Stimulated activated CD8-positive, alpha-beta memory T cell treated with anti-CD3 and anti-CD28 coated beads, Interleukin-4, amount 100 ng/mL, for 1 hour (primary cell): ENCODE measurements around the gene CDH22.

ENCODE experiments used
- DNase-seq, 2 donors: peaks; one replicate each; pipeline ENCODE4 v3.0.0-alpha.2; 2020; ENCODE audit warnings: low read depth in 2 of 2, low spot score in 1 of 2

CDH22 gene

GRCh38 chr20:46323557-46323956, 15.3 kb upstream of the CDH22 start:
- DNase-seq, result no peak

- no peak for DNase-seq
Measured at GRCh38 chr20:46322641-46323040, 14.3 kb upstream of the CDH22 start.

GRCh38 chr20:46317685-46318177, 9.4 kb upstream of the CDH22 start:
- no peak for DNase-seq

DNA sequence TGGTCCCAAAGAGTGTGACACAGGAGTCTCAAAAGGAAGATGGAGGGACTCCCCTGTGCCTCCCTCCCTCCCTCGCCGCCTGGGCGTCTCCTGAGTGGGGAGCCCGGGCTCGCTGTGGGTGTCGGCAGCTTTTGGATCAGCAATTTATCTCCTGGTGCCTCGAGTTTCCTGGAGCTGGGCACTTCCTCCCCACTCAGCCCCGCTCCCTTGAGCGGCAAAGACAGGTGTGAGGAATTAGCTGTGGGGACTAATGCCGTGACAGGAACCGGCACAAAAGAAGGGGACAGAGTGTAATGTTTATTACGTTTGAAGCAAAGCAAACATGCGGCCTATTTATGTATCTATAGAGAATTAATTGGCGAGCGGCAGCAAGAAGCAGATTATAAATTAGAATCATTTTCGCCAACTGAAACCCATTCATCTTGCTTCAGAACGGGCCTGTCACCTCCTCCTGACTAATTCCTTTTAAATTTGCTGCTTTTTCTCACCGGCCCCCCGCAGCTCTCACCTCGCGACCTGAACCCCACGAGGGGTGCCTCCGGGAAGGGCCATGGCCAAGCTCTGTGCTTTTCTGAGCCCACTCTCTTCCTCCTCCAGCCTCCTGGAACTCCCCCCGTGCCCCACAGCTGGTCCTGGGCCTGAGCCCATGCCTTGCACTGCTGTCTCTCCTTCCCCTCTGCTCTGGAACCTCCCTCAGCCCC, 8.8 kb upstream of the CDH22 start:
- DNase-seq, result no peak

GRCh38 chr20:46315311-46315710, 7.0 kb upstream of the CDH22 start:
- DNase-seq, result no peak

DNA sequence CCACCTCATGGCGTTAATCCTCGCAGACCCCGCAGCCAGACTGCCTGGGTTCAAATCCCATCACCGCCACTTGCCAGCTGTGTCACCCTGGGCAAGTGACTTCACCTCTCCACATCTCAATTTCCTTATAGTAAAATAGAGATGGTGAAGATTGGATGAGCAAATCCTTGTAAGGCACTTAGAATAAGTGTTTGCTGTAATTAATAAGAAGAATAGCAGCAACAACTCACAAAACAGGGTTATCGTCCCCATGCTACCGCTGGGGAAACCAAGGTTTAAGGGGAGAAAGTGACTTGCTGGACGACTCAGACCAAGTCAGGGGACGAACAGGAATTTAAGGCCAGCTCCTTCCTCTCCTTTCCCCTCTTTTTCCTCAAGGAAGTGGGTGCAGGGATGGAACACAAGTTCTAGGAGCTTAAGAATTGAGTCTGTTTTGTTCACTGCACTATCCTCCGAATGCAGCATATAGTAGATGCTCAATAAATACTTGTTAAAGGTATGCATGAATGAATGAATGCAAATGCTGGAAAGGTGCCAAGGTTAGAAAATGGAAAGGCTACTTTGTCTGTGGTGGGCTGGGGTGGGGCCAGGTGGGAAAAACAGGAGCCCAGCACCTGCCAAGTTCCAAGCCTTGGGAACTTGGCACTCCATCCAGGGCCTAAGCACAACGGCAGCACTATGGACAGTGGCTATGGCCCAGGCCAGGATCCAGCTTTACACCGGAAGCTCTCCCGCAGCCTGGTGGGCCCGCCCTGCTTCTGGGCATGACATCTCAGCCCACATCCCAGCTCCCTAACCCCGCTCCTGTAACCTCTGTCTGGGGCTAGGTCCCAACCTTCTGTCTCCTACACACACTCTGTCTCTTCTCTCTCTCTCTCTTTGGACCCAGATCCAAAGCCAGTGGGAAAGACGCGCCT, 4.9 kb upstream of the CDH22 start:
- no peak for DNase-seq

- no peak for DNase-seq
Measured at GRCh38 chr20:46312075-46312944, 4.0 kb upstream of the CDH22 start.

GRCh38 chr20:46311719-46312074, 3.4 kb upstream of the CDH22 start:
- no peak for DNase-seq

DNA sequence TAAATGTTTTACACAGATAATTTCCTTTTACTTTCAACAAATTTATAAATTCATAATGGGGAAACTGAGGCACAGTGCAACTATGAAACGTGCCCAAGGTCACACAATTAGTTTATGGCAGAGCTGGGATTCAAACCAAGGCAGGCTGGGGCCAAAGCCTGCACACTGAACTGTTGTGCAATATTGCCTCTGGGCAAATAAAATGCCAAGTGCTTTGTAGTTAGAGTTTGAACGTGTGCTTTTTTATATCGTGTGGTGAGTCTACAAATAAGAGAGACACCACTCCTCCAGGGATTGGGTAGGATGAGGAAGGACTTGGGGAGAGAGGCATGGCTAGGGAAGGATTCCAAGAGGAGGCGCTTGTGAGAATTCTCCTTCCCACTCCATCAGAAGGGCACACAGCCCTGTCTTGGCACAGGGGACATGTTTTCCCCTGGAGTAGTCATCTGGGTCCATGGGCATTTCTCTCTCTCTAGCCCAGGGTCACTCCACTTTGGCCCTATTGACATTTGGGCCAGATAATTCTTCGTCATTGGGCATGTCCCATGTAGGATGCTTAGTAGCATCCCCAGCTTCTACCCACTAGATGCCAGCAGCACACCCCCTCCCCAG, 2.8 kb upstream of the CDH22 start:
- no peak for DNase-seq

GRCh38 chr20:46309945-46310344, 1.6 kb upstream of the CDH22 start:
- no peak for DNase-seq

GRCh38 chr20:46307999-46308257, 370 bp downstream of the CDH22 start:
- DNase-seq, result no peak

GRCh38 chr20:46307139-46307998, 929 bp downstream of the CDH22 start:
- DNase-seq, result peak; percentile 41 to 54

DNA sequence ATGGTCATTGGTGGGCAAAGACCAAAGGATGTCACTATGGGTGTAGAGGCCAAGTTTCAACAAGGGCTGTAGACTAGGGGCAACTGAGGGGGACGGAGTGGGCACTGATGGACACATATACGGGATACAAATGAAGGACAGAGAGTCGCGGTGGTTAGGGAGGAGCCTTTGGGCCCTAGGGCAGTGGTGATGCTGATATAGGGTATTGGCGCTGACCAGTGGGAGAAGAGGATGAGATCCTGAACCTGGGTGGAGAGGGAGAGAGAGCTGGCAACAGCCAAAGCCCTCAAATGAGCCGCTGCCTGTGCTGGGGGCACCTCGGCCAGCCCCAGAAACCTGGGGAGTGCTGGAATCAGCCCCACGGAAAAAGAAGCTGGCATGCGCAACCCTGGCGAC, 1.6 kb downstream of the CDH22 start:
- no peak for DNase-seq

- no peak for DNase-seq
Measured at GRCh38 chr20:46305973-46306360, 2.3 kb downstream of the CDH22 start.

GRCh38 chr20:46305331-46305972, 2.8 kb downstream of the CDH22 start:
- DNase-seq, result no peak

DNA sequence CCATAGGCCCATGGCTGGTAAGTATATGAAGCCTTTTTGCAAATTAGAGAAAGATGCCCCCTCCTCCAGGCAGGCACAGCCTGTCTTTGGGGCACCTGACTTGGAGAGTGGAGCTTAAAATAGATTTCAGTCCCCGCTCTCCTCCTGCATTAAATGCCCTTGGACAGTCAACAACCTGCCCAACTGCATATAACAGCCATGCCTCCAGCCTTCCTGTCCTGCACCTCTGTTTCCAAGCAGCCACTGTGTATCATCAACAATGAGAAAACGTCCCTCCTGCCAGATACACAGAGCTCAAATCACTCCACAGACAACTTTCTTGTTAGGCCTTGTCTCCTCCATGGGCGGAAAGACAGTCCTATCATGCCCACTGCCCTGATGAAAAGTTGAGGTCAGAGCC, 3.4 kb downstream of the CDH22 start:
- no peak for DNase-seq

DNA sequence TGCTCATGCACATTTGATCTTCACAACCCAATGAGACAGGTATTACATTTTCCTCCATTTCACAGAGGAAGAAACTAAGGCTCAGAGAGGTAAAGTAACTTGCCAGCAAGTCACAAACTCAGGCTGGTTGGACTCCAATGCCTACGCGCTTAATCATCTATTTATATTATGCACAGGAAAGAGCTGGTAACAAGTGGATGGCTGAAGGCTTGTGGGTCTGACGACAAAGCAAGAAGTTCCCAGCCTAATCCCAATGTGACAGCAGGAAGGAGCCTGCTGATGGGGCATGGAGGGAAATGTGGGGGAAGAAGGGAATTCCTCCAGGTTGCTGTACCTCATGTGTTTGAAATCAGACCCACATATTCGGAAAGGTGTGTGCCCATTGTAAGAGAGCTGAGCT, 3.9 kb downstream of the CDH22 start:
- DNase-seq, result no peak

GRCh38 chr20:46303176-46303956, 4.9 kb downstream of the CDH22 start:
- DNase-seq, result no peak

DNA sequence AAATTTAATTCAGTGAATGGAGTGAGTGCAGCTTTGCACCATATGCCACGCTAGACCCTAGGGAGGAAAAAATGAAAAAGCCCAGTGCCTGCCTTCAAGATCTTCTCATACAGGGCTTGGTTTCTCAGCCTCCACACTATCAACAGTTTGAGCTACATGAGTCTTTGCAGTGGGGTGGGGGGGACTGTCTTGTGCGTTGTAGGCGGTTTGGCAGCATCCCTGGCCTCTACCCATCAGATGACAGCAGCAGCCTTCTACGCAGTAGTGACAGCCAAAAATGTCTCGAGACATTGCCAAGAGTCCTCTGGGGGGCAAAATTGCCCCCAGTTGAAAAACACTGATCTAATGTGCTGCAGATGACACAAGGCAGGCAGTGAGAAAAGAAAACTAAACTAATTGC, 6.2 kb downstream of the CDH22 start:
- no peak for DNase-seq
